IMR-90 (cell line): ENCODE data around the gene PCDHB12. TPM values are rescaled to one million over a fixed set of nuclear protein-coding genes. Genes with fewer than 3 reads are reported as not detected.
"Not testable (repeated sequence)": the region's sequence is repeated elsewhere in the genome, so short reads cannot be mapped to it uniquely, and the experiment has no call there.

Experiments used
- ATAC-seq: fragments of 200-7000 bp; cut with Tn5 transposase; 2 replicates; pipeline ENCODE4 v1.9.1; 2020; ENCODE audit warnings: low read depth, mild to moderate bottlenecking, moderate library complexity
- BruUV-seq: library from RNA; stranded (reverse); fragments of 400-500 nt; replicated peaks from 2 replicates; lab custom pipeline; 2021; lab: Mats Ljungman, UMichigan
- CTCF ChIA-PET: fragments of 300-600 bp; formaldehyde crosslinking; extraction: SDS; loops from one replicate; lab custom pipeline; 2021; ENCODE audit warnings: antibody characterized with exemption; lab: Yijun Ruan, JAX
- POLR2A ChIA-PET: fragments of 300-600 bp; sonication (Branson Sonifier 250); formaldehyde crosslinking; loops from one replicate; lab custom pipeline; 2022; ENCODE audit warnings: antibody characterized with exemption; ENCODE audit not compliant: unreplicated experiment; lab: Charles Lee
- DNase-seq: peaks from one replicate; pipeline ENCODE4 v3.0.0; 2013
- H2AFZ ChIP-seq: replicated peaks from 2 replicates; pipeline ENCODE3; 2013; ENCODE audit warnings: low read length, mild to moderate bottlenecking; ENCODE audit not compliant: poor library complexity
- H2AK5ac ChIP-seq: 2 replicates; pipeline ENCODE4 v1.6.1; 2013; ENCODE audit warnings: low read depth, low read length, inconsistent platforms
- H2AK9ac ChIP-seq: replicated peaks from 2 replicates; pipeline ENCODE3; 2013; ENCODE audit warnings: mild to moderate bottlenecking, low read depth, low read length, moderate library complexity; ENCODE audit not compliant: poor library complexity
- H2BK120ac ChIP-seq: 2 replicates; pipeline ENCODE4 v1.6.1; 2013; ENCODE audit warnings: low read depth, low read length, inconsistent platforms
- H2BK15ac ChIP-seq: 3 replicates; pipeline ENCODE4 v1.6.1; 2013; ENCODE audit warnings: low read depth, low read length, inconsistent platforms
- H2BK20ac ChIP-seq: 2 replicates; pipeline ENCODE4 v1.6.1; 2013; ENCODE audit warnings: low read depth, mild to moderate bottlenecking, inconsistent platforms, low read length, moderate library complexity
- H2BK5ac ChIP-seq: 2 replicates; pipeline ENCODE4 v1.6.1; 2013; ENCODE audit warnings: mild to moderate bottlenecking, low read depth, low read length, inconsistent platforms; ENCODE audit not compliant: poor library complexity, severe bottlenecking
- H3K14ac ChIP-seq: replicated peaks from 2 replicates; pipeline ENCODE4 v1.6.1; 2013; ENCODE audit warnings: low read depth, low read length, inconsistent platforms
- H3K18ac ChIP-seq: 2 replicates; pipeline ENCODE4 v1.6.1; 2013; ENCODE audit warnings: low read depth, low read length, control low read depth
- H3K23ac ChIP-seq: 2 replicates; pipeline ENCODE4 v1.6.1; 2013; ENCODE audit warnings: low read depth, low read length, inconsistent platforms
- H3K27ac ChIP-seq: 2 replicates; pipeline ENCODE4 v1.5.1; 2013; ENCODE audit warnings: mild to moderate bottlenecking, control low read depth, low read length; ENCODE audit not compliant: insufficient read depth
- H3K27me3 ChIP-seq: 2 replicates; pipeline ENCODE4 v1.6.1; 2013; ENCODE audit warnings: low read length; ENCODE audit not compliant: control insufficient read depth, insufficient read depth
- H3K36me3 ChIP-seq: 2 replicates; pipeline ENCODE4 v1.6.1; 2013; ENCODE audit warnings: low read length, mixed read lengths; ENCODE audit not compliant: control insufficient read depth, insufficient read depth
- H3K4ac ChIP-seq: 2 replicates; pipeline ENCODE4 v1.6.1; 2013; ENCODE audit warnings: low read depth, low read length, inconsistent platforms
- H3K4me1 ChIP-seq: 2 replicates; pipeline ENCODE4 v1.6.1; 2013; ENCODE audit warnings: low read length, mixed read lengths; ENCODE audit not compliant: control insufficient read depth, insufficient read depth
- H3K4me2 ChIP-seq: 2 replicates; pipeline ENCODE4 v1.6.1; 2013; ENCODE audit warnings: low read depth, mild to moderate bottlenecking, control low read depth, low read length, moderate library complexity
- H3K4me3 ChIP-seq: 2 replicates; pipeline ENCODE4 v1.5.1; 2013; ENCODE audit warnings: low read depth, mild to moderate bottlenecking, control low read depth, low read length, moderate library complexity; ENCODE audit not compliant: insufficient read depth
- H3K56ac ChIP-seq: 2 replicates; pipeline ENCODE4 v1.6.1; 2013; ENCODE audit warnings: low read length, inconsistent platforms; ENCODE audit not compliant: insufficient read depth; ENCODE audit errors: extremely low read depth
- H3K79me1 ChIP-seq, 2 experiments: 2 replicates each; pipeline ENCODE4 v1.6.1; 2013; ENCODE audit warnings: low read length in 2 of 2, inconsistent platforms in 1 of 2, low read depth in 1 of 2
- H3K9ac ChIP-seq: 2 replicates; pipeline ENCODE4 v1.6.1; 2013; ENCODE audit warnings: low read depth, low read length, control low read depth
- H3K9me1 ChIP-seq: 2 replicates; pipeline ENCODE4 v1.6.1; 2013; ENCODE audit warnings: low read length, inconsistent platforms; ENCODE audit not compliant: insufficient read depth
- H3K9me3 ChIP-seq: 2 replicates; pipeline ENCODE4 v1.6.1; 2013; ENCODE audit warnings: low read length; ENCODE audit not compliant: control insufficient read depth, insufficient read depth
- H4K20me1 ChIP-seq: 2 replicates; pipeline ENCODE4 v1.6.1; 2013; ENCODE audit warnings: low read length, inconsistent platforms; ENCODE audit not compliant: insufficient read depth
- H4K5ac ChIP-seq: 2 replicates; pipeline ENCODE4 v1.6.1; 2013; ENCODE audit warnings: mild to moderate bottlenecking, low read depth, low read length, control low read depth
- H4K8ac ChIP-seq, 2 experiments: 2 replicates each; pipeline ENCODE4 v1.6.1; 2013; ENCODE audit warnings: low read depth in 2 of 2, low read length in 2 of 2, control low read depth in 1 of 2, inconsistent platforms in 1 of 2
- H4K91ac ChIP-seq: 2 replicates; pipeline ENCODE4 v1.6.1; 2013; ENCODE audit warnings: low read depth, low read length, inconsistent platforms; ENCODE audit not compliant: insufficient read depth
- WGBS, 2 experiments: methylation state at CpG; one replicate each; pipeline versions ENCODE4 v1.1.5 to v1.1.7; 2013; ENCODE audit warnings: missing lambda C conversion rate in 2 of 2; ENCODE audit not compliant: insufficient read length in 1 of 2; ENCODE audit errors: extremely low coverage in 2 of 2; 5-methylcytosine and 5-hydroxymethylcytosine counted together
- dilution Hi-C: fragments of 300-500 bp; cut with HindIII; formaldehyde crosslinking; loops from one replicate; pipeline ENCODE4 v1.14.3; 2018; ENCODE audit warnings: low sequenced_read_pairs; ENCODE audit not compliant: unreplicated experiment
- in situ Hi-C: fragments of 300-500 bp; cut with MboI; formaldehyde crosslinking; loops from 3 replicates; pipeline ENCODE4 v1.14.3; 2019; ENCODE audit warnings: low sequenced_read_pairs, inconsistent platforms, mixed read lengths
- intact Hi-C: fragments of 100-400 bp; cut with micrococcal nuclease; formaldehyde crosslinking; loops from 2 replicates; pipeline ENCODE4 v1.10.0; 2022
- polyA plus RNA-seq, 3 experiments: library from polyadenylated mRNA; depleted of rRNA; stranded (reverse); fragments of >200 nt; gene quantifications; 2 replicates each; pipeline ENCODE4 v1.2.3, GENCODE V29; 2012; ENCODE audit warnings: low replicate concordance in 1 of 3
- total RNA-seq: library from RNA; depleted of rRNA; stranded (reverse); fragments of >200 nt; gene quantifications from 2 replicates; pipeline ENCODE4 v1.2.3, GENCODE V29; 2012

PCDHB12 gene
- total and polyA plus RNA-seq, 2 of the 4 experiments (the other 2 are of a cell fraction): 0.09 to 0.18 TPM

DNA sequence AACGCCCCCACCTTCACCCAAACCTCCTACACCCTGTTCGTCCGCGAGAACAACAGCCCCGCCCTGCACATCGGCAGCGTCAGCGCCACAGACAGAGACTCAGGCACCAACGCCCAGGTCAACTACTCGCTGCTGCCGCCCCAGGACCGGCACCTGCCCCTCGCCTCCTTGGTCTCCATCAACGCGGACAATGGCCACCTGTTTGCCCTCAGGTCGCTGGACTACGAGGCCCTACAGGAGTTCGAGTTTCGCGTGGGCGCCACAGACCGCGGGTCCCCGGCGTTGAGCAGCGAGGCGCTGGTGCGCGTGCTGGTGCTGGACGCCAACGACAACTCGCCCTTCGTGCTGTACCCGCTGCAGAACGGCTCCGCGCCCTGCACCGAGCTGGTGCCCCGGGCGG is 16.3 kb downstream of the PCDHB12 start:
- H2BK20ac ChIP-seq, H3K4me2 ChIP-seq, H3K56ac ChIP-seq, H2BK5ac ChIP-seq, H3K9me1 ChIP-seq, H2AFZ ChIP-seq, H4K5ac ChIP-seq, H4K91ac ChIP-seq, H3K27ac ChIP-seq, H3K9ac ChIP-seq, DNase-seq, H2AK9ac ChIP-seq, H3K4me3 ChIP-seq, CTCF ChIA-PET, in situ Hi-C loops, H3K4me1 ChIP-seq, POLR2A ChIA-PET, dilution Hi-C loops, H3K27me3 ChIP-seq, ATAC-seq, H2AK5ac ChIP-seq, BruUV-seq, H4K20me1 ChIP-seq, H3K23ac ChIP-seq, H4K8ac ChIP-seq, intact Hi-C loops, H2BK120ac ChIP-seq, H2BK15ac ChIP-seq, H3K36me3 ChIP-seq, H3K79me1 ChIP-seq, H3K4ac ChIP-seq, H3K18ac ChIP-seq, H3K14ac ChIP-seq: not testable (repeated sequence)
- 4% methylated on average over 4 of the region's 40 CpGs; no CpG with 5 or more reads in 1 of the 2 experiments for whole genome bisulfite sequencing, 2 experiments
- H3K9me3 ChIP-seq: peaks cover 21% of the 10 kb centered on the region

DNA sequence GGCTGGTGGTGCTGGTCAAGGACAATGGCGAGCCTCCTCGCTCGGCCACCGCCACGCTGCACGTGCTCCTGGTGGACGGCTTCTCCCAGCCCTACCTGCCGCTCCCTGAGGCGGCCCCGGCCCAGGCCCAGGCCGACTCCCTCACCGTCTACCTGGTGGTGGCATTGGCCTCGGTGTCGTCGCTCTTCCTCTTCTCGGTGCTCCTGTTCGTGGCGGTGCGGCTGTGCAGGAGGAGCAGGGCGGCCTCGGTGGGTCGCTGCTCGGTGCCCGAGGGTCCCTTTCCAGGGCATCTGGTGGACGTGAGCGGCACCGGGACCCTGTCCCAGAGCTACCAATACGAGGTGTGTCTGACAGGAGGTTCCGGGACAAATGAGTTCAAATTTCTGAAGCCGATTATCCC is 16.9 kb downstream of the PCDHB12 start:
- H4K5ac ChIP-seq, H2AK9ac ChIP-seq, intact Hi-C loops, H3K56ac ChIP-seq, H3K36me3 ChIP-seq, H4K91ac ChIP-seq, H3K14ac ChIP-seq, H4K8ac ChIP-seq, H3K4me2 ChIP-seq, DNase-seq, H3K4ac ChIP-seq, H2BK15ac ChIP-seq, H3K23ac ChIP-seq, H2BK120ac ChIP-seq, H3K18ac ChIP-seq, in situ Hi-C loops, H4K20me1 ChIP-seq, H3K9me1 ChIP-seq, H3K9ac ChIP-seq, H3K27me3 ChIP-seq, H2AFZ ChIP-seq, H2BK20ac ChIP-seq, H3K27ac ChIP-seq, ATAC-seq, H2AK5ac ChIP-seq, H2BK5ac ChIP-seq, H3K4me1 ChIP-seq, H3K79me1 ChIP-seq, POLR2A ChIA-PET, H3K4me3 ChIP-seq, dilution Hi-C loops, BruUV-seq: not testable (repeated sequence)
- H3K9me3 ChIP-seq: peaks cover 21% of the 10 kb centered on the region
- CTCF ChIA-PET: interaction anchor here (1.2 kb wide), 1 partner anchor 338 kb away, joined by 3 read pairs; no protein-coding TSS in a partner anchor
- WGBS, 2 experiments: no CpG with 5 or more reads among the region's 30 CpGs
